Measurements from ENCODE around the gene JUP.

DNA sequence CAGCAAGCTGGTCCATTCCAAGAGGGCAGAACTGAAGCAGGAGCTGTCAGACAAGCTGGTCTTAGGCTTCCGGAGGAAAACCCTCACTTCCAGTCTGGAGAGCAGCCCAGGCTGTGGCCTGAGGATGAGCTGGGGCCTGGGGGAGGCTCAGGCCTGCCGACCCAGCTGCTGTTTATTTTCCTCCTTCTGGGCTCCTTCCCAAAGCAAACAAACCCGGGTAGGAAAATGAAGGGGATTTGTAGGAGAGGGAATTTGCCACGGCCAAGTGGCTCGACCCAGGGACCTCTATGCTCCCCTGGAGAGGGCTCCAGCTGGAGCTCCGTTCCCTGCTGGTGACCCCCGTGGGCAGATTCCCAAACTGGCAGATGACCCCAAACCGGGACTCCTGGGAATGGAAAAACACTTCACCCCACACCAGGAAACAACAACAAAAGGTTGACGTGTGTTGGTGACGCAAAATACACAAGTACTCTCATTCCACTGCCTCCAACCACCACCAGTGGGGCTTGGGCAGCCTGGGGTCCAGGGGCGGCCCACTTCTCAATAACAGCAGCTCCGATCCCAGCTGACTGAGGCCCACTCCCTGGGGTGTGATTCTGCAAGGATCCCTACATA, 8.8 kb downstream of the JUP start:
- TF ChIP-seq, protein P1, sequence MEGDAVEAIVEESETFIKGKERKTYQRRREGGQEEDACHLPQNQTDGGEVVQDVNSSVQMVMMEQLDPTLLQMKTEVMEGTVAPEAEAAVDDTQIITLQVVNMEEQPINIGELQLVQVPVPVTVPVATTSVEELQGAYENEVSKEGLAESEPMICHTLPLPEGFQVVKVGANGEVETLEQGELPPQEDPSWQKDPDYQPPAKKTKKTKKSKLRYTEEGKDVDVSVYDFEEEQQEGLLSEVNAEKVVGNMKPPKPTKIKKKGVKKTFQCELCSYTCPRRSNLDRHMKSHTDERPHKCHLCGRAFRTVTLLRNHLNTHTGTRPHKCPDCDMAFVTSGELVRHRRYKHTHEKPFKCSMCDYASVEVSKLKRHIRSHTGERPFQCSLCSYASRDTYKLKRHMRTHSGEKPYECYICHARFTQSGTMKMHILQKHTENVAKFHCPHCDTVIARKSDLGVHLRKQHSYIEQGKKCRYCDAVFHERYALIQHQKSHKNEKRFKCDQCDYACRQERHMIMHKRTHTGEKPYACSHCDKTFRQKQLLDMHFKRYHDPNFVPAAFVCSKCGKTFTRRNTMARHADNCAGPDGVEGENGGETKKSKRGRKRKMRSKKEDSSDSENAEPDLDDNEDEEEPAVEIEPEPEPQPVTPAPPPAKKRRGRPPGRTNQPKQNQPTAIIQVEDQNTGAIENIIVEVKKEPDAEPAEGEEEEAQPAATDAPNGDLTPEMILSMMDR (conservative IDR thresholded peaks at IDR 0.05; ENCODE audit: low read length) = no peak
- no peak for TF ChIP-seq EZH2phosphoT487 (IDR thresholded peaks at IDR 0.05; ENCODE audit: borderline replicate concordance, low read depth, low read length)

All from OCI-LY7 (cell line).